Measurements from ENCODE around the gene IRF4. TPM values are rescaled to one million over a fixed set of nuclear protein-coding genes. Genes with fewer than 3 reads are reported as not detected.

The IRF4 gene
- total and polyA plus RNA-seq, 8 donors, result 0.27 to 7.0 (median 0.36) TPM

DNA sequence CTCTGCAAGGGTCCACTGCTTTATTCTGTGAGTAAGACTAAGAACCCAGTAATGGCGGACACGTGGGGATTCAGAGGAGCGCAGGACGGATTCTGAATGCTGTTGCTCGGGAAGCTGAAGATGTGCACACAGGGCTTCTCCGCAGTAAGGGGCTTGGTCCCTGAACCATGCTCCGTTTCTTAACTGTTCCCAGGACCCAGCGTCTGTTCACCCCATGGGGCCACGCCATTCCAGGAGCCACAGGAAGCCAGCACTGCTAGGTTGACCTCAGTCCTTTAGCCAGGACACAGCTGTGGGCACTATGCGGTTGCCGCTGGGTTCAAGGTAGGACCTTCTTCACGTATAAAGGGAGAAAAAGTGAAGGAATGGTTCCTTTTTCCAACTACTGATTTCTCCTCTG is 59.8 kb downstream of the IRF4 start:
- Histone ChIP-seq H3K27ac (no peak overlapping the region), H3K27me3 (peaks cover 0 to 8% of the 10 kb centered on the region in 2 donors), H3K4me3 (no peak overlapping the region), H3K36me3 (no peaks in the 10 kb centered on the region), H3K9me3 (no peaks in the 10 kb centered on the region), H3K4me1 (no peaks in the 10 kb centered on the region)
- ATAC-seq, result no peak
- intact Hi-C loops (cut with DNase I), result no loop called here
- no peak for DNase-seq
- no peak for TF ChIP-seq CTCF (IDR thresholded peaks at IDR 0.05)

DNA sequence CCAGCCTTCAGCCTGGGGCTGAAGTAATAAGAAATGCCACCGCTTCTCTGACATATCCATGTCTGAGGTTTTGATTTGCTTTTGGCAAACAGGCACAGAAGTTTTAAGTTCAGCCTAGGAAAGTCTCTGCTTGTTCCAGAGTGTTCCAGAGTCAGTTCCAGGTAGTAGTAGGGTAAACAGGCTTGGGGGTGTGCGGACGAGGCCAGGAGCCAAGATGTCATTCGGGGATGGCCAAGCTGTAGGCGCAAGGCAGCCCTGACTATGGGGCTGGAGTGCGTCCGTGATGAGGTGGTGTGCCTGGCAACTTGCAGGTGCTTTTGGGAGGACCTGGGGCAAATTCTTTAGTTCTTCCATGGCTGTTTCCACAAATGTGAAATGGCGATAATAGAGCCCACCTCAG is 60.3 kb downstream of the IRF4 start:
- DNase-seq (no peak), ATAC-seq (no peak)
- Histone ChIP-seq H3K9me3 (no peaks in the 10 kb centered on the region), H3K36me3 (no peaks in the 10 kb centered on the region), H3K4me1 (no peaks in the 10 kb centered on the region), H3K27me3 (peaks cover 0 to 3% of the 10 kb centered on the region in 2 donors), H3K4me3 (no peak overlapping the region), H3K27ac (no peak overlapping the region)
- intact Hi-C loops (cut with DNase I), result no loop called here
- TF ChIP-seq CTCF (IDR thresholded peaks at IDR 0.05), result no peak

DNA sequence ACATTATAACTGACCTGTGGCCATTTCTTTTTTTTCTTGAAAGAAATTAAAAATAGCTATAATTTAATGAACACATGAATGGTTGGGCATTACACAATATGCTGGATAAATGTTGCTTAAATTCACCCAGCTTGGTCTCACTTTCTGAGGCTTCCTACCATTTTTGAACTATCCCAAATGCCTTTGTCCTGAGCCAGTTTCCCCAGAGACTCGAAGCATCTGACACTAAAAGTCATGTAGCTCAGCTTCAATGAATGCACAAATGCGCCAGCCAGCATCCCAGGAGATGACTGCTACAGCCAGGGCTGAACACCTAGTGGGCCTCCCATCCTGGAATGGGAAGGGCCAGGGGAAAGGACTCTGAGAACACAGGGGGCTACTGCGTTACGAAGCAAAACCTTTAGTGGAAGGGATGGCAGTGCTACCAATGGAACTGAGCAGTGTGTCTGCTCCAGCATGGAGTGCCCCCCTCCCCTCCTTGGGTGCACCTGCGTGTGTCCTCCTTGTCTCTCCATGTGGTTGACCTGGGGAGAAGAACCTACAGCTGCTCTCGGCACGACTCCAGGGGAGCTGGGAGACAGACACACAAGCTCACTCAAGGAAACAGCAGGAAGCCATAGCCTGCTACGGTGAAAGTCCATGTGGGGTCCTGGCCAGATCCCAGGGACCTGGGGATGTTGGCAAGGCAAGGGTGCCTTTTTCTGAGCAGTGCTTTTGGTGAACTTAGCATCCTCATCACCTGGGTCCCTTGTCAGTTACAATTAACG is 60.9 kb downstream of the IRF4 start:
- no peaks in the 10 kb centered on the region for H3K36me3 ChIP-seq
- no peak for TF ChIP-seq CTCF (IDR thresholded peaks at IDR 0.05)
- H3K9me3 ChIP-seq, result no peaks in the 10 kb centered on the region
- H3K27ac ChIP-seq, result no peak overlapping the region
- H3K4me1 ChIP-seq, result no peaks in the 10 kb centered on the region
- no peaks in the 10 kb centered on the region for H3K27me3 ChIP-seq
- ATAC-seq (no peak), DNase-seq (no peak)
- no peak overlapping the region for H3K4me3 ChIP-seq
- intact Hi-C loops (cut with DNase I), result no loop called here

DNA sequence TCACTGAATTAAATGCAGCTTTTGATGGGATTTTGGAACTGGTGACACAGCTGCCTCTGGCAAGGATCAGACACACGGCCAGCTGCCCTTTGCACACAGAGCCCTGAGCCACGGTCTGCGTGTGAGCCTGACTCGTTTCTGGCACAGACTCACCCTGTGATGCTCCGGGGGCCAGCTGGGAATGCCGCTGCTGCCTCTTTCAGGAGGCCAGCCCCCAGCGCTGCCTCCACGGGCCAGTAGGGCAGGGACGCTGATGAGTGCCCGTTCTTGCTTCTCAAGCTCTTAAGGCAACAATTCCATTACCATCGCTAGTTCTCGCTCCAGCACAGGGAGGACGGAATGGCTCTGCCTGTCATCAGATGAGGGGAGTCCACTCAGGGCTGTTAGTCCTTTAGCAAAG is 61.6 kb downstream of the IRF4 start:
- ATAC-seq (no peak), DNase-seq (peak in 2 of 4 donors; percentile 14 to 41)

More for the DNA sequence above, 61.6 kb downstream of the IRF4 start:
- Histone ChIP-seq H3K27me3 (no peaks in the 10 kb centered on the region), H3K4me3 (no peak overlapping the region), H3K4me1 (no peaks in the 10 kb centered on the region), H3K9me3 (no peaks in the 10 kb centered on the region), H3K36me3 (no peaks in the 10 kb centered on the region), H3K27ac (no peak overlapping the region)
- no peak for TF ChIP-seq CTCF (IDR thresholded peaks at IDR 0.05)
- intact Hi-C loops (cut with DNase I), result no loop called here

Data from left lung (tissue), 10 donors.